ENCODE measurements around the gene TRIM2. TPM values are rescaled to one million over a fixed set of nuclear protein-coding genes. Genes with fewer than 3 reads are reported as not detected.

TRIM2 gene
- total RNA-seq, 4 donors from 2014 or later = 14.5 to 29.7 (median 16.6) TPM

DNA sequence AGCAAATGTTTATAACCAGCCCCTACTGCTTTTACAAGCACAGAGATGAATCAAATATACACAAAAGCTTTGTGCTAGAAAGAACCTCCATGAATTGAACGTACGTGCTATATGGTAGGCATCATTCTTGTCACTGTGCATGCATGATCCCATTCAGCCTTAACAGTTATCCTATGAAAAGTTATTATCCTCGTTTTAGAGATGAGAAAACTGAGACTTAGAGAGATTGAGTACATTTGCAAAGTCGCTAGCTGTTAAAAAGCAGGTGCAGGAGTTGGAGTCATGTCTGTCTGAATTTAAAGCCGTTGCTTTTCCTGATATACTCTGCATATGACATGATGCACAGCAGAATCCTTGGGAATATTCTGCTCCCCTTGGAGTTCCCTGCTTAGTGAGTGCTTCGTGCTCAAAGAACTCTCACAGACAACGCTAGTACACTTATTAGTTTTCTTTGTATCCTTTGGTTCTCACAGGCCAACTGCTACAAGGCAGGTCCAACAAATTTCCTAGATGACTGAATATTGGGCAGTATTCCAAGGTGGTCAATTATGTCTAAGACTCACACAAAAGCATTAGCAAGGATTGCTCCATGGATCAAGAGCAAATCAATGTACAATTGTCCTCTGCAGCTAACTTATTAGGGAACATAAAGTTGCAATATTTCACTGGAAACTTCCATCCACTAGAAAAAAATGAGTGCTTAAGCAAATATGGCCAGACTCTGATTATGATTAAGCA is 42.8 kb upstream of the TRIM2 start:
- TF ChIP-seq CTCF (IDR thresholded peaks at IDR 0.05; ENCODE audit: low read depth) = no peak

- TF ChIP-seq CTCF (IDR thresholded peaks at IDR 0.05; ENCODE audit: low read depth) = no peak
Measured at GRCh38 chr4:153166716-153167501, 37.3 kb upstream of the TRIM2 start.

- TF ChIP-seq CTCF (IDR thresholded peaks at IDR 0.05; ENCODE audit: low read depth) = no peak
Measured at GRCh38 chr4:153169776-153170175, 34.5 kb upstream of the TRIM2 start.

GRCh38 chr4:153170407-153170806 is 33.8 kb upstream of the TRIM2 start:
- TF ChIP-seq CTCF (IDR thresholded peaks at IDR 0.05; ENCODE audit: low read depth) = no peak

GRCh38 chr4:153174821-153175567 is 29.2 kb upstream of the TRIM2 start:
- TF ChIP-seq CTCF (IDR thresholded peaks at IDR 0.05; ENCODE audit: low read depth) = no peak

GRCh38 chr4:153176938-153177337 is 27.3 kb upstream of the TRIM2 start:
- TF ChIP-seq CTCF (IDR thresholded peaks at IDR 0.05; ENCODE audit: low read depth) = no peak

- no peak for TF ChIP-seq CTCF (IDR thresholded peaks at IDR 0.05; ENCODE audit: low read depth)
Measured at GRCh38 chr4:153177841-153178240, 26.4 kb upstream of the TRIM2 start.

Measured in subcutaneous adipose tissue (tissue), 4 donors.